HEK293 (cell line): ENCODE measurements around the gene EPHA6.

Source experiments
- CTCF ChIA-PET: fragments of 350-600 bp; formaldehyde crosslinking; extraction: SDS; loops from one replicate; lab custom pipeline; 2021; ENCODE audit warnings: antibody characterized with exemption; lab: Yijun Ruan, JAX
- POLR2A ChIA-PET: fragments of 300-600 bp; formaldehyde crosslinking; extraction: SDS; loops from one replicate; lab custom pipeline; 2020; ENCODE audit warnings: antibody characterized with exemption, inconsistent platforms; lab: Yijun Ruan, JAX
- H3K27ac ChIP-seq: fragments of 200-500 bp; sonication (Bioruptor generic); 2 replicates; pipeline ENCODE4 v1.5.1; 2014; ENCODE audit warnings: low read depth, low read length, control low read depth, inconsistent platforms; ENCODE audit errors: extremely low read depth
- H3K36me3 ChIP-seq, 2 experiments: fragments of 200-500 bp in 1 of 2; sonication (Bioruptor generic) in 1 of 2; 1 replicate in 1 of 2; 2 replicates in 1 of 2; pipeline ENCODE4 v1.5.1; 2014 to 2017; ENCODE audit warnings: inconsistent platforms in 2 of 2, low read length in 2 of 2; ENCODE audit not compliant: control insufficient read depth in 2 of 2, insufficient read depth in 1 of 2
- H3K4me1 ChIP-seq: fragments of 200-500 bp; sonication (Bioruptor generic); 2 replicates; pipeline ENCODE4 v1.5.1; 2014; ENCODE audit warnings: mild to moderate bottlenecking, low read length, inconsistent platforms; ENCODE audit not compliant: control insufficient read depth, insufficient read depth
- H3K4me3 ChIP-seq: 2 replicates; pipeline ENCODE4 v1.5.1; 2011; ENCODE audit warnings: low read depth, mild to moderate bottlenecking, control low read depth, low read length, moderate library complexity
- H3K9me3 ChIP-seq: fragments of 200-500 bp; sonication (Bioruptor generic); 2 replicates; pipeline ENCODE4 v1.5.1; 2014; ENCODE audit warnings: low read depth, low read length, inconsistent platforms; ENCODE audit not compliant: control insufficient read depth, insufficient read depth
- MZF1 ChIP-seq: fragments of 450-650 bp; formaldehyde crosslinking; IDR thresholded peaks from 2 replicates; pipeline ENCODE4 v1.5.1; 2017; ENCODE audit warnings: missing biosample characterization, missing genetic modification characterization, borderline replicate concordance
- PRDM2 ChIP-seq: fragments of 450-650 bp; formaldehyde crosslinking; IDR thresholded peaks from 2 replicates; pipeline ENCODE4 v1.5.1; 2016; ENCODE audit warnings: missing biosample characterization, missing genetic modification characterization, borderline replicate concordance
- PRDM4 ChIP-seq: fragments of 450-650 bp; formaldehyde crosslinking; IDR thresholded peaks from 2 replicates; pipeline ENCODE4 v1.5.1; 2017; ENCODE audit warnings: missing biosample characterization, missing genetic modification characterization
- ZNF112 ChIP-seq: fragments of 450-650 bp; formaldehyde crosslinking; IDR thresholded peaks from 2 replicates; pipeline ENCODE4 v1.5.0; 2017; ENCODE audit warnings: missing biosample characterization, missing genetic modification characterization
- ZNF140 ChIP-seq: fragments of 450-650 bp; formaldehyde crosslinking; IDR thresholded peaks from 2 replicates; pipeline ENCODE4 v1.5.1; 2016; ENCODE audit warnings: missing biosample characterization, missing genetic modification characterization
- ZNF148 ChIP-seq: fragments of 450-650 bp; formaldehyde crosslinking; IDR thresholded peaks from 2 replicates; pipeline ENCODE4 v1.5.0; 2017; ENCODE audit warnings: missing biosample characterization, missing genetic modification characterization, borderline replicate concordance
- ZNF16 ChIP-seq: fragments of 450-650 bp; formaldehyde crosslinking; IDR thresholded peaks from 2 replicates; pipeline ENCODE4 v1.5.1; 2016; ENCODE audit warnings: low read depth, missing biosample characterization, missing genetic modification characterization
- ZNF174 ChIP-seq: fragments of 450-650 bp; formaldehyde crosslinking; IDR thresholded peaks from 2 replicates; pipeline ENCODE4 v1.5.0; 2017; ENCODE audit warnings: missing biosample characterization, mild to moderate bottlenecking, missing genetic modification characterization
- ZNF549 ChIP-seq: fragments of 450-650 bp; IDR thresholded peaks from 2 replicates; pipeline ENCODE4 v1.5.1; 2018; ENCODE audit warnings: missing biosample characterization, missing genetic modification characterization, mild to moderate bottlenecking, inconsistent platforms, moderate library complexity
- ZNF792 ChIP-seq: fragments of 450-650 bp; formaldehyde crosslinking; IDR thresholded peaks from 2 replicates; pipeline ENCODE4 v1.5.1; 2016; ENCODE audit warnings: missing biosample characterization, missing genetic modification characterization

EPHA6 gene

GRCh38 chr3:97720417-97720816 lies 906.0 kb downstream of the EPHA6 start:
- Histone ChIP-seq H3K4me3 (no peak overlapping the region), H3K9me3 (no peaks in the 10 kb centered on the region), H3K27ac (no peak overlapping the region), H3K4me1 (peaks cover 2% of the 10 kb centered on the region; the same call in 1 of the 2 replicates), H3K36me3 (no peaks in the 10 kb centered on the region)
- POLR2A ChIA-PET = no interaction called here
- CTCF ChIA-PET = interaction anchor here (1.2 to 2.0 kb wide), 2 partner anchors 10 to 15 kb away, joined by 5 to 10 read pairs; no protein-coding TSS in a partner anchor
- TF ChIP-seq ZNF16 (tag by site-specific recombination) (no peak), MZF1 (tag by site-specific recombination) (0 out of 2 replicates have a peak, but pooled peaks have one; percentile 4)

DNA sequence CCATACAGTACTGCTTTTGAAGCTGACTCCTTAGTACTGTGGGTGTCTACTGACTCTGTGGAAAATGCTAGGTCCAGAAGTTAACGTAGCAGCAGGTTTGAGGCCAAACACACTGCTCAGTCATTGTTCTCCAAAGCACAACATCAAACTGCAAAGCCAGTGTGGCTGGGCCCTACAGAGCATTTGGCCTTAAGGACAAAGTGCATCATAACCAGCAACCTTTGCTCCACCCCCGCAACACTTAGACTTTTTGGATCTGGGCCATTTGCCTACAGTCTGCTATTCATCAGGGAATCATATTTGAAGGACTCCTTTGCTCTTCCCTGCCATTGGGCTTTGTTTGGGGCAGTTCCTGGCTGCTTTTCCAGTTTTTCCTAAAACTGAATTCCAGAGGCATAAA lies 907.1 kb downstream of the EPHA6 start:
- CTCF ChIA-PET = no interaction called here
- TF ChIP-seq ZNF148 (tag by site-specific recombination) (no peak), ZNF140 (tag by site-specific recombination) (no peak), PRDM4 (tag by site-specific recombination) (no peak), PRDM2 (tag by site-specific recombination) (no peak), ZNF549 (no peak), ZNF792 (tag by site-specific recombination) (no peak), ZNF174 (tag by site-specific recombination) (no peak), ZNF112 (tag by site-specific recombination) (no peak)

More for the DNA sequence above, 907.1 kb downstream of the EPHA6 start:
- POLR2A ChIA-PET = no interaction called here
- Histone ChIP-seq H3K4me1 (peaks cover 2% of the 10 kb centered on the region; the same call in 1 of the 2 replicates), H3K4me3 (no peak overlapping the region), H3K27ac (no peak overlapping the region), H3K9me3 (no peaks in the 10 kb centered on the region), H3K36me3 (no peaks in the 10 kb centered on the region)
